WTC11 (cell line): ENCODE data around the gene FBXO2. TPM values are rescaled to one million over a fixed set of nuclear protein-coding genes. Genes with fewer than 3 reads are reported as not detected.
"Not testable (repeated sequence)": the region's sequence is repeated elsewhere in the genome, so short reads cannot be mapped to it uniquely, and the experiment has no call there.

ENCODE experiments used
- ATAC-seq: fragments of 200-7000 bp; cut with Tn5 transposase; 2 replicates; pipeline ENCODE4 v1.10.0; 2021; ENCODE audit warnings: mild to moderate bottlenecking, moderate library complexity
- CTCF ChIA-PET: fragments of 300-600 bp; sonication (Branson Sonifier 250); formaldehyde crosslinking; loops from one replicate; lab custom pipeline; 2021; ENCODE audit warnings: antibody characterized with exemption; lab: Charles Lee
- POLR2A ChIA-PET: fragments of 350-600 bp; sonication (Branson Sonifier 250); formaldehyde crosslinking; loops from one replicate; lab custom pipeline; 2021; ENCODE audit warnings: antibody characterized with exemption; lab: Charles Lee
- DNase-seq: peaks from one replicate; pipeline ENCODE4 v3.0.0; 2021; ENCODE audit warnings: low spot score
- H3K27ac Mint-ChIP-seq: 2 replicates; pipeline ENCODE4 v1.8.0; 2021; ENCODE audit warnings: mixed read lengths
- H3K27me3 Mint-ChIP-seq: 2 replicates; pipeline ENCODE4 v1.8.0; 2021; ENCODE audit warnings: low read depth, mild to moderate bottlenecking, moderate library complexity, mixed read lengths
- H3K36me3 Mint-ChIP-seq: 2 replicates; pipeline ENCODE4 v1.8.0; 2021; ENCODE audit warnings: mixed read lengths
- H3K4me1 Mint-ChIP-seq: 2 replicates; pipeline ENCODE4 v1.8.0; 2022; ENCODE audit warnings: mixed read lengths
- H3K4me3 Mint-ChIP-seq: 2 replicates; pipeline ENCODE4 v1.8.0; 2021; ENCODE audit warnings: mild to moderate bottlenecking, moderate library complexity, mixed read lengths
- H3K9me3 Mint-ChIP-seq: 2 replicates; pipeline ENCODE4 v1.8.0; 2021; ENCODE audit warnings: mixed read lengths
- ATF1 ChIP-seq: sonication (generic); formaldehyde crosslinking; IDR thresholded peaks from 2 replicates; pipeline ENCODE4 v1.8.1; 2023; ENCODE audit warnings: mild to moderate bottlenecking, moderate library complexity, missing genetic modification reagents
- ATF2 ChIP-seq: sonication (generic); formaldehyde crosslinking; IDR thresholded peaks from 2 replicates; pipeline ENCODE4 v1.8.1; 2022; ENCODE audit warnings: low read depth, missing genetic modification reagents, borderline replicate concordance
- FOXP1 ChIP-seq: sonication (generic); formaldehyde crosslinking; IDR thresholded peaks from 2 replicates; pipeline ENCODE4 v1.8.0; 2022; ENCODE audit warnings: missing genetic modification reagents, mild to moderate bottlenecking, moderate library complexity, borderline replicate concordance
- GABPB1 ChIP-seq: sonication (generic); formaldehyde crosslinking; IDR thresholded peaks from 2 replicates; pipeline ENCODE4 v1.8.1; 2023; ENCODE audit warnings: mild to moderate bottlenecking, missing genetic modification reagents
- GTF2I ChIP-seq: fragments of 250-450 bp; sonication (Bioruptor Pico); conservative IDR thresholded peaks from 2 replicates; pipeline ENCODE4 v1.4.0; 2021; ENCODE audit warnings: mild to moderate bottlenecking
- TEAD1 ChIP-seq: sonication (generic); formaldehyde crosslinking; IDR thresholded peaks from 2 replicates; pipeline ENCODE4 v1.8.0; 2022; ENCODE audit warnings: mild to moderate bottlenecking, missing genetic modification reagents
- ZBTB21 ChIP-seq: sonication (generic); formaldehyde crosslinking; IDR thresholded peaks from 2 replicates; pipeline ENCODE4 v1.8.1; 2023; ENCODE audit warnings: mild to moderate bottlenecking, missing genetic modification reagents, borderline replicate concordance
- ZNF232 ChIP-seq: sonication (generic); formaldehyde crosslinking; IDR thresholded peaks from 2 replicates; pipeline ENCODE4 v1.8.0; 2022; ENCODE audit warnings: mild to moderate bottlenecking, missing genetic modification reagents
- total RNA-seq: library from RNA; stranded (reverse); gene quantifications from 3 replicates; pipeline ENCODE4 v1.2.3, GENCODE V29; 2021
- TF ChIP-seq, protein P1 (sequence below): fragments of 200-600 bp; IDR thresholded peaks from 2 replicates; pipeline ENCODE4 v1.8.0; 2022; ENCODE audit warnings: antibody characterized with exemption
- TF ChIP-seq, protein P2 (sequence below): fragments of 250-450 bp; sonication (Bioruptor Pico); IDR thresholded peaks from 2 replicates; pipeline ENCODE4 v1.8.0; 2021; ENCODE audit warnings: mild to moderate bottlenecking
- TF ChIP-seq, protein P3 (sequence below): sonication (generic); formaldehyde crosslinking; IDR thresholded peaks from 2 replicates; pipeline ENCODE4 v1.8.1; 2022; ENCODE audit warnings: missing genetic modification reagents, borderline replicate concordance
- TF ChIP-seq, protein P4 (sequence below): sonication (generic); formaldehyde crosslinking; conservative IDR thresholded peaks from 2 replicates; pipeline ENCODE4 v1.8.1; 2023; ENCODE audit warnings: mild to moderate bottlenecking, low read depth, missing genetic modification reagents, moderate library complexity
- TF ChIP-seq, protein P5 (sequence below): fragments of 250-450 bp; sonication (Bioruptor Pico); conservative IDR thresholded peaks from 2 replicates; pipeline ENCODE4 v1.9.0; 2021; ENCODE audit warnings: mild to moderate bottlenecking
- TF ChIP-seq, protein P6 (sequence below): sonication (generic); formaldehyde crosslinking; IDR thresholded peaks from 2 replicates; pipeline ENCODE4 v1.8.1; 2022; ENCODE audit warnings: low read depth, mild to moderate bottlenecking, moderate library complexity, missing genetic modification reagents, borderline replicate concordance

Gene FBXO2
- total RNA-seq, 1 experiment from 2014 or later: 58.2 TPM

DNA sequence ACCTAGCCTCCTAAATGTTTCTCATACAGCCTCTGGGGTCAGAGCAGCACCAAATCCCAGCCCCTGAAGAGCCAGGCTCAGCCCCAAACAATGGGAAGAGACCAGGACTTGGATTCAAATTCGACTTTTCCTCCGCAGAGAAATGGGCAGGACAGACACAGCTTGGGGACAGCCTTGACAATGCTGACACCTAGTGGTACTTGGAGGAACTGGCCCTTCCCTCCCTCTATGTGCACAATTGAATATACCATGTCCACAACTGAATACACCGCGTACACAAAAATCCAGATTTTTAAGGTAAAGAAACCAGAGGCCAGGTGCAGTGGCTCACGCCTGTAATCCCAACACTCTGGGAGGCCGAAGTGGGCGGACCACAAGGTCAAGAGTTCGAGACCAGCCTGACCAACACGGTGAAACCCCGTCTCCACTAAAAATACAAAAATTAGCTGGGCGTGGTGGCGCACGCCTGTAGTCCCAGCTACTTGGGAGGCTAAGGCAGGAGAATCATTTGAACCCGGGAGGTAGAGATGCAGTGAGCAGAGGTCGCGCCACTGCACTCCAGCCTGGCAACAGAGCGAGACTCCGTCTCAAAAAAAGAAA is 11.7 kb downstream of the FBXO2 start:
- DNase-seq (peak; percentile 76), ATAC-seq (peak; percentile 70)
- not testable (repeated sequence) for H3K4me1 Mint-ChIP-seq, H3K4me3 Mint-ChIP-seq, H3K27me3 Mint-ChIP-seq, H3K36me3 Mint-ChIP-seq, H3K27ac Mint-ChIP-seq, H3K9me3 Mint-ChIP-seq
- ChIA-PET POLR2A (interaction anchor here (1.0 kb wide), 1 partner anchor 322 kb away, joined by 3 read pairs; no protein-coding TSS in a partner anchor), CTCF (interaction anchor here (0.6 to 4.9 kb wide), 24 partner anchors 8 to 407 kb away, joined by 3 to 40 read pairs (median 5); partner anchors contain the start of genes DISP3, FBXO2 and FBXO6)
- 0 out of 2 replicates have a peak, but pooled peaks have one; percentile 3 for TF ChIP-seq GTF2I
- TF ChIP-seq, protein P1, sequence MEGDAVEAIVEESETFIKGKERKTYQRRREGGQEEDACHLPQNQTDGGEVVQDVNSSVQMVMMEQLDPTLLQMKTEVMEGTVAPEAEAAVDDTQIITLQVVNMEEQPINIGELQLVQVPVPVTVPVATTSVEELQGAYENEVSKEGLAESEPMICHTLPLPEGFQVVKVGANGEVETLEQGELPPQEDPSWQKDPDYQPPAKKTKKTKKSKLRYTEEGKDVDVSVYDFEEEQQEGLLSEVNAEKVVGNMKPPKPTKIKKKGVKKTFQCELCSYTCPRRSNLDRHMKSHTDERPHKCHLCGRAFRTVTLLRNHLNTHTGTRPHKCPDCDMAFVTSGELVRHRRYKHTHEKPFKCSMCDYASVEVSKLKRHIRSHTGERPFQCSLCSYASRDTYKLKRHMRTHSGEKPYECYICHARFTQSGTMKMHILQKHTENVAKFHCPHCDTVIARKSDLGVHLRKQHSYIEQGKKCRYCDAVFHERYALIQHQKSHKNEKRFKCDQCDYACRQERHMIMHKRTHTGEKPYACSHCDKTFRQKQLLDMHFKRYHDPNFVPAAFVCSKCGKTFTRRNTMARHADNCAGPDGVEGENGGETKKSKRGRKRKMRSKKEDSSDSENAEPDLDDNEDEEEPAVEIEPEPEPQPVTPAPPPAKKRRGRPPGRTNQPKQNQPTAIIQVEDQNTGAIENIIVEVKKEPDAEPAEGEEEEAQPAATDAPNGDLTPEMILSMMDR: peak; percentile 95

DNA sequence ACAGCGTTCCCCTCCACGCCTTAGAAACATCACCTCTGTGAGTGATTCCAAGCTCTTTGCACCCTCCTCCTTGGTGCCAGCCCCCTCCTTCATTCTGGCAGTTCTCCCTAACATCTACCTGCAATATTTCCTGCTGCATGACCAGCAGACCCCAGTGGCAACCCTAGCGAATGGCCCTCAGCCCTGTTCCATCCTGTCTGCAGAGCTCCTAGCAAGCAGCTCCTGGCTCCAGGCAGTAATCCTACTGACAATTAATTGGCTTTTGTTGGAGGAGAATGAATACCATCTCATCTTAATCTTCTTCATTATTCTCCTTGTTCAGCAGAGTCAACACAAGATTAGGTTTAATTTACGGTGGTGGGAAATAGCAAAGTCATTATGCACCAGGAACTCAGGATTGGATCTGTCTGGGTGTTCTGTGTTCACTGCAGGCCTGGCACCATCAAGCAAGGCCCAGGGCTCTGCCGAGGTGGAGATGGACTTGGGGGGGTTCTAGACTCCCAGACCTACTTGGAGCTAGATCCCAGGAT is 12.4 kb downstream of the FBXO2 start:
- DNase-seq: no peak
- ATAC-seq: no peak
- Mint-ChIP-seq H3K4me1 (no peaks in the 10 kb centered on the region), H3K36me3 (no peaks in the 10 kb centered on the region), H3K4me3 (no peak overlapping the region), H3K9me3 (no peaks in the 10 kb centered on the region), H3K27ac (no peak overlapping the region), H3K27me3 (no peaks in the 10 kb centered on the region)
- no peak for TF ChIP-seq ATF1 (CRISPR knock-in tag)
- TF ChIP-seq, protein P2, sequence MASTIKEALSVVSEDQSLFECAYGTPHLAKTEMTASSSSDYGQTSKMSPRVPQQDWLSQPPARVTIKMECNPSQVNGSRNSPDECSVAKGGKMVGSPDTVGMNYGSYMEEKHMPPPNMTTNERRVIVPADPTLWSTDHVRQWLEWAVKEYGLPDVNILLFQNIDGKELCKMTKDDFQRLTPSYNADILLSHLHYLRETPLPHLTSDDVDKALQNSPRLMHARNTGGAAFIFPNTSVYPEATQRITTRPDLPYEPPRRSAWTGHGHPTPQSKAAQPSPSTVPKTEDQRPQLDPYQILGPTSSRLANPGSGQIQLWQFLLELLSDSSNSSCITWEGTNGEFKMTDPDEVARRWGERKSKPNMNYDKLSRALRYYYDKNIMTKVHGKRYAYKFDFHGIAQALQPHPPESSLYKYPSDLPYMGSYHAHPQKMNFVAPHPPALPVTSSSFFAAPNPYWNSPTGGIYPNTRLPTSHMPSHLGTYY (CRISPR knock-in tag): no peak
- TF ChIP-seq ATF2: no peak
- no peak for TF ChIP-seq FOXP1 (CRISPR knock-in tag)
- no peak for TF ChIP-seq TEAD1 (CRISPR knock-in tag)
- TF ChIP-seq ZBTB21 (CRISPR knock-in tag): no peak
- TF ChIP-seq, protein P3, sequence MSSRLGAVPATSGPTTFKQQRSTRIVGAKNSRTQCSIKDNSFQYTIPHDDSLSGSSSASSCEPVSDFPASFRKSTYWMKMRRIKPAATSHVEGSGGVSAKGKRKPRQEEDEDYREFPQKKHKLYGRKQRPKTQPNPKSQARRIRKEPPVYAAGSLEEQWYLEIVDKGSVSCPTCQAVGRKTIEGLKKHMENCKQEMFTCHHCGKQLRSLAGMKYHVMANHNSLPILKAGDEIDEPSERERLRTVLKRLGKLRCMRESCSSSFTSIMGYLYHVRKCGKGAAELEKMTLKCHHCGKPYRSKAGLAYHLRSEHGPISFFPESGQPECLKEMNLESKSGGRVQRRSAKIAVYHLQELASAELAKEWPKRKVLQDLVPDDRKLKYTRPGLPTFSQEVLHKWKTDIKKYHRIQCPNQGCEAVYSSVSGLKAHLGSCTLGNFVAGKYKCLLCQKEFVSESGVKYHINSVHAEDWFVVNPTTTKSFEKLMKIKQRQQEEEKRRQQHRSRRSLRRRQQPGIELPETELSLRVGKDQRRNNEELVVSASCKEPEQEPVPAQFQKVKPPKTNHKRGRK (CRISPR knock-in tag): no peak
- TF ChIP-seq ZNF232: no peak
- TF ChIP-seq, protein P4, sequence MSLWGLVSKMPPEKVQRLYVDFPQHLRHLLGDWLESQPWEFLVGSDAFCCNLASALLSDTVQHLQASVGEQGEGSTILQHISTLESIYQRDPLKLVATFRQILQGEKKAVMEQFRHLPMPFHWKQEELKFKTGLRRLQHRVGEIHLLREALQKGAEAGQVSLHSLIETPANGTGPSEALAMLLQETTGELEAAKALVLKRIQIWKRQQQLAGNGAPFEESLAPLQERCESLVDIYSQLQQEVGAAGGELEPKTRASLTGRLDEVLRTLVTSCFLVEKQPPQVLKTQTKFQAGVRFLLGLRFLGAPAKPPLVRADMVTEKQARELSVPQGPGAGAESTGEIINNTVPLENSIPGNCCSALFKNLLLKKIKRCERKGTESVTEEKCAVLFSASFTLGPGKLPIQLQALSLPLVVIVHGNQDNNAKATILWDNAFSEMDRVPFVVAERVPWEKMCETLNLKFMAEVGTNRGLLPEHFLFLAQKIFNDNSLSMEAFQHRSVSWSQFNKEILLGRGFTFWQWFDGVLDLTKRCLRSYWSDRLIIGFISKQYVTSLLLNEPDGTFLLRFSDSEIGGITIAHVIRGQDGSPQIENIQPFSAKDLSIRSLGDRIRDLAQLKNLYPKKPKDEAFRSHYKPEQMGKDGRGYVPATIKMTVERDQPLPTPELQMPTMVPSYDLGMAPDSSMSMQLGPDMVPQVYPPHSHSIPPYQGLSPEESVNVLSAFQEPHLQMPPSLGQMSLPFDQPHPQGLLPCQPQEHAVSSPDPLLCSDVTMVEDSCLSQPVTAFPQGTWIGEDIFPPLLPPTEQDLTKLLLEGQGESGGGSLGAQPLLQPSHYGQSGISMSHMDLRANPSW (CRISPR knock-in tag): no peak
- TF ChIP-seq, protein P5, sequence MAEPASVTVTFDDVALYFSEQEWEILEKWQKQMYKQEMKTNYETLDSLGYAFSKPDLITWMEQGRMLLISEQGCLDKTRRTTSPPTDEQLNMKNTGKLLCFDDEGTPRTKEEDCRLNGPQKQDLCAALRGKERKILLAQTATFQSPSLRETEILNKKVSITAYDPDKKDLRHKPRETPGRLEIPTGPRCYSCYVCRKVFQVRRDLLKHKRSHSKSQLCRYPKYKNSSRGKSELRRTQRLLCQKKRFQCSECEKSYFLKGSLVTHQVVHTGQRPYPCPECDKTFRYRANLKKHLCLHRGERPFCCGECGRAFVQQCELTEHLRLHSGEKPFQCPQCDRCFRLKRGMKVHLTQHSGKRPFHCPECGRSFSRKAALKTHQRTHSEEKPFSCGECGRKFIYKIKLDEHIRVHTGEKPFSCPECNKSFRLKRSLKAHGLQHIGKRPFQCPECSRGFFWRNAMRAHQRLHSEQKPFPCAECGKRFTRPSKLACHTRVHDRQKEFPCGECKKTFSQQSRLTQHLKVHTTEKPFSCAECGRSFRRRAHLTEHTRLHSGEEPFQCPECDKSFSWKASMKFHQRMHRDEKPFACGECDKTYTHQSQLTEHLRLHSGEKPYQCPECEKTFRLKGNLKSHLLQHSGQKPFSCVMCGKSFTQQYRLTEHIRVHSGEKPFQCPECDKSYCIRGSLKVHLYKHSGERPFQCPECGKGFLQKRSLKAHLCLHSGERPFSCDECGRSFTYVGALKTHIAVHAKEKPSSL (CRISPR knock-in tag): no peak
- TF ChIP-seq, protein P6, sequence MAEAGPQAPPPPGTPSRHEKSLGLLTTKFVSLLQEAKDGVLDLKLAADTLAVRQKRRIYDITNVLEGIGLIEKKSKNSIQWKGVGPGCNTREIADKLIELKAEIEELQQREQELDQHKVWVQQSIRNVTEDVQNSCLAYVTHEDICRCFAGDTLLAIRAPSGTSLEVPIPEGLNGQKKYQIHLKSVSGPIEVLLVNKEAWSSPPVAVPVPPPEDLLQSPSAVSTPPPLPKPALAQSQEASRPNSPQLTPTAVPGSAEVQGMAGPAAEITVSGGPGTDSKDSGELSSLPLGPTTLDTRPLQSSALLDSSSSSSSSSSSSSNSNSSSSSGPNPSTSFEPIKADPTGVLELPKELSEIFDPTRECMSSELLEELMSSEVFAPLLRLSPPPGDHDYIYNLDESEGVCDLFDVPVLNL (CRISPR knock-in tag): no peak
- no peak for TF ChIP-seq GABPB1 (CRISPR knock-in tag)
- ChIA-PET POLR2A (interaction anchor here (1.0 kb wide), 1 partner anchor 322 kb away, joined by 3 read pairs; no protein-coding TSS in a partner anchor), CTCF (interaction anchor here (0.6 to 4.9 kb wide), 20 partner anchors 9 to 400 kb away, joined by 3 to 40 read pairs (median 5); partner anchors contain the start of genes DISP3, FBXO2, FBXO44 and FBXO6)
